Activated T-helper 1 cell treated with anti-CD3 and anti-CD28 coated beads, Interleukin-2, amount 50 U/mL, for 16 hours (primary cell): ENCODE results near the gene MYO9B.
"Not testable (repeated sequence)": the region's sequence is repeated elsewhere in the genome, so short reads cannot be mapped to it uniquely, and the experiment has no call there.

Experiments used
- DNase-seq, 2 donors: peaks; one replicate each; pipeline ENCODE4 v3.0.0-alpha.2; 2020; ENCODE audit warnings: low read depth in 1 of 2, low spot score in 1 of 2

Gene MYO9B

DNA sequence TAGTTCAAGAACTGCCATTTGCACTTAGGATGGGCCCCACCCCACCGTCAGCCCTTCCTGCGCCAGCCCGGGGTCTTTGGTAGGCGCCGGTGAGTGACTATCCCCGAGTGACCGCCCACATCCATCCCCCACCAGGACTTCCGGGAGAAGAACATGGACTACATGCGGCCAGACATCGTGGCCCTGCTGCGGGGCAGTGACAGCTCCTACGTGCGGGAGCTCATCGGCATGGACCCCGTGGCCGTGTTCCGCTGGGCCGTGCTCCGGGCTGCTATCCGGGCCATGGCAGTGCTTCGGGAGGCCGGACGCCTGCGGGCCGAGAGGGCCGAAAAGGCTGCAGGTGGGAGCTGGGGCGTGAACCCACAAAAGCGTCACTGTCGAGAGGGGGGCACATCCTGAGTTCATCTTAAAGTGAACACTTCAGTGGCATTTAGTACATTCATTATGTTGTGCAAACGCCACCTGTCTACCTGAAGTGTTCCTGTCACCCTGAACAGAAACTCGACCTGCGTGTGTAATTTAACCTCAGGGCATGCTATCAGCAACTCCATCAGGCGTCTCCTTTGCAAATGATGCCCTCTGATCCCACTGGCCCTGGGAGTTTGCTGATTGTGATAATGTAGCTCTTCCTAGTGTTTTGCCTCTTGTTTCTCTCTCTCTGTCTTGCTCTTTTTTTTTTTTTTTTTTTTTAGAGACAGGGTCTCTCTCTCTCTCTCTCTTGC lies 97.2 kb downstream of the MYO9B start:
- no peak for DNase-seq

GRCh38 chr19:17178291-17178690 lies 102.7 kb downstream of the MYO9B start:
- DNase-seq: no peak

- DNase-seq: no peak
Observed at GRCh38 chr19:17180997-17181702, 105.6 kb downstream of the MYO9B start.

- no peak for DNase-seq
Observed at GRCh38 chr19:17183271-17183761, 107.7 kb downstream of the MYO9B start.

GRCh38 chr19:17183858-17184321 lies 108.3 kb downstream of the MYO9B start:
- DNase-seq: no peak

- peak in 1 of 2 donors; percentile 23 for DNase-seq
Observed at GRCh38 chr19:17184371-17184841, 108.8 kb downstream of the MYO9B start.

DNA sequence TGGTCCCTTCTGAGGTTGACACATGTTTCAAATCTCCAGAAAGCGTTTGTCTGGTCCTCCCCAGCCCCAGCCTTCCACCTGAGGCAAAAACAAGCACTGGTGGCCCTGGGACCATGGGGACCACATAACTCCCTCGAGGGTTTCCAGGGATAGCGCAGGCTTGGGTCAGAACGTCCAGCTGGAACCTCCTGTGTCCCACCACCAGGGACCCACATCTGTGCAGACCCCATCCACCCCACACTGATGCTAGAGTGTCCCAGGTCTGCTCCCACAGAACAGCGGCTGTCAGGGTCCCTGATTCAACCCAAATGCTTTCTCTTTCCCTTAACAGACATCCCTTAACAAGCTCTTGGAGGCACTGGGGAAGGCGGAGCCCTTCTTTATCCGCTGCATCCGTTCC lies 110.0 kb downstream of the MYO9B start:
- DNase-seq: no peak

- DNase-seq: not testable (repeated sequence)
Observed at GRCh38 chr19:17191736-17192135, 116.2 kb downstream of the MYO9B start.

- DNase-seq: no peak
Observed at GRCh38 chr19:17192751-17193150, 117.2 kb downstream of the MYO9B start.

- no peak for DNase-seq
Observed at GRCh38 chr19:17194608-17195007, 119.0 kb downstream of the MYO9B start.

GRCh38 chr19:17195106-17195505 lies 119.5 kb downstream of the MYO9B start:
- no peak for DNase-seq

- DNase-seq: no peak
Observed at GRCh38 chr19:17196610-17197009, 121.0 kb downstream of the MYO9B start.

GRCh38 chr19:17197666-17198065 lies 122.1 kb downstream of the MYO9B start:
- no peak for DNase-seq

DNA sequence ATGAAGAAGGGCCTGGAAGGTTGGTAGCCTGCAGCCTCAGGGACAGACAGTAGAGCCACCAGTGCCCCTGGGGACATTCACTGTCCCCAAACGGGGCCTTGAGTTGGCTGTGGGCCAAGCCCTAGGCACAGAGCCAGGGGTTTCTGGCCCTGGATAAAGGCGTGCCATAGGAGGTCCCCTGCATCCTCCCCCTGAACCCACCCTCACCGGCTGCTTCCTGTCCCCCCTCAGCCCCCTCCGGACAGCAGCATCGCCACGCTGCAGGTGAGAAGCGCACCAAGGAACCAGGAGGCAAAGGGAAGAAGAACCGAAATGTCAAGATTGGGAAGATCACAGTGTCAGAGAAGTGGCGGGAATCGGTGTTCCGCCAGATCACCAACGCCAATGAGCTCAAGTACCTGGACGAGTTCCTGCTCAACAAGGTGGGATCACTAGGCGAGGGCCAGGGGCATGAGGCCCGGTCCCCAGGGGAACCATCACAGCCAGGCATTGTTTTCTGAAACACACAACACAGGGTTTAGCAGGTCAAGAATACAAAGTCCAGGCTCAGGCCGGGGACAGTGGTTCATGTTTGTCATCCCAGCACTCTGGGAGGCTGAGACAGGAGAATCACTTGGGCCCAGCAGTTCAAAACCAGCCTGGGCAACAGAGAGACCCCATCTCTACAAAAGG lies 125.0 kb downstream of the MYO9B start:
- no peak for DNase-seq

- DNase-seq: no peak
Observed at GRCh38 chr19:17202249-17202648, 126.7 kb downstream of the MYO9B start.

DNA sequence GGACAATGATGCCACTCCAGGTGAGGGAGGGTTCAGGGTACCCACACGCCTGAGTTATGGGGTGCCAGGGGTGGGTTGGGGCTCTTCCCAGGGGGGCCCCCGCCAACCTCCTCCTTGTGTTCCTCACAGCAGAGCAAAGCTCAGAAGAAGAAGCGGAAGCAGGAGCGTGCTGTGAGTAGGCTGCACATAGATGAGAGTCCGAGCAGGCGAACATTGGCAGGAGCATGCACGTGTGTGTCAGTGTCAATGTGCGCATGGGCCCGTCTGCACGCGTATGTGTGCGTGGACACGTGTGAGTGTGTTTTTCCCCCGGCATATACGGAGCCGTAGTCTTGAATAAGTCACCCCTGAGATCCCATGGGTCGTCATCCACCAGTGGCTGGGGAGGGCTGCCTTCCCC lies 127.1 kb downstream of the MYO9B start:
- no peak for DNase-seq

DNA sequence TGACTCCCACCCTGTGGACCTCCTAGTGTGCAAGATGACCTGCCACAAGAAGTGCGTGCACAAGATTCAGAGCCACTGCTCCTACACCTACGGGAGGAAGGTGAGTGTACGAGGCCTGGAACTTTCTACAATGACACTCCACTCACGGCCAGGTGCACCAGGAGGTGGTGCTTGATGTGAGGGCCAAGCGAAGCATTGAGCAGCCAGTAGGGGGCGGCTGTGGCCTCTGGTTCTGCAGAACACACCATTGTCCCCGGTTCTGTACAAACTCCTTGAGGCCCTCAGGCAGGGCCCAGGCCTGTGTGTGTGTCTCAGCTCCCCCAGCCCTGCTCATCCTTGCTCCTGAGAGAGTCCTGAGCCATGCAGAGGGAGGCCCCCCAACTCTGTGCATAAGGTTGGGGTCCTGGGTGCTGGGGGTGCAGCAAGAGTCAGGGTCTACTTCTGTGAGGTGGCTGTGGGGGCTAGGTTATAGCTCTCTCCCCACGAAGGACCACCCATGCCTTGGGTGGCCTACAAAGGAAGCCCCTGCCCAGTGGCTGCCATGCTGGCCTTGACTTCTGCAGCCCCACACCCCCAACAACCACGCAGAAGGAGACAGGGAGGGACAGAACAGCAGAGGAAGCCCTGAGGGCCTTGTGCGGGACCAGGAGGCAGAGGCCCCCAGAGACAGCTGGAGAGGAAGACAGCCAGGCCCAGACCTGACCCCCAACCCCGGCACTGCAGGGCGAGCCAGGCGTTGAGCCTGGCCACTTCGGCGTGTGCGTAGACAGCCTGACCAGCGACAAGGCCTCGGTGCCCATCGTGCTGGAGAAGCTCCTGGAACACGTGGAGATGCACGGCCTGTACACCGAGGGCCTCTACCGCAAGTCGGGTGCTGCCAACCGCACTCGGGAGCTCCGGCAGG lies 129.9 kb downstream of the MYO9B start:
- DNase-seq: peak; percentile 26 to 45

DNA sequence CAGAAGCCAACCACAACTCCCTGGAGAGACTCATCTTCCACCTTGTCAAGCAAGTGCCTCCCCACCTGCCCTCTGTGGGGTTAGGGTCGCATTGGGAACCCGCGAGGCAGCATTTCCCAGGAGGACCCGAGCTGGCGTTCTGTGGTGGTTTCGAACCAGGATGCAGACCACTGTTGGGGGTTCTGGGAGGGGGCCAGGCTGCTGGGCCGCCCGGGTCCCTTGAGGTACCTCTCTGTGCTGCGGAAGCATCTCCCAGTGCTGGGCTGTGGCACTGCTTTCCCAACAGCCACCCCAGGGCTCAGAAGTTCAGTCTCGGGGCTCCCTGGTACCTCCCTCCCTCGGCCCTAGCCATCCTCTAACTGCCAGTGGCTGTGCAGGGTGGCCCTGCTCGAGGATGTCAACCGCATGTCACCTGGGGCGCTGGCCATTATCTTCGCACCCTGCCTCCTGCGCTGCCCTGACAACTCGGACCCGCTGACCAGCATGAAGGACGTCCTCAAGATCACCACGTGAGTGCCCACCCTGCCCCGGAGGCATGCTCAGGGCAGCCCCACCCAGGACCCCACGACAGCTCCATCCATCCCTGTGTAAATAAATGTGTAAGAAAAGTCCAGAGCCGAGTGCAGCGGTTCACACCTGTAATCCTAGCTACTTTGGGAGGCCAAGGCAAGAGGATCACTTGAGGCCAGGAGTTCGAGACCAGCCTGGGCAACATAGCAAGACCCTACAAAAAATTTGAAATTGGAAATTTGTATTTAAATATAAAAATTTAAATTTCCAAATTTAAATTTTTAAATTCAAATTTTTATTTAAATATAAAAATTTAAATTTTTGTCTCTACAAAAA lies 131.4 kb downstream of the MYO9B start:
- DNase-seq: no peak

- DNase-seq: no peak
Observed at GRCh38 chr19:17209126-17210036, 133.8 kb downstream of the MYO9B start.
